Activated CD4-positive, alpha-beta memory T cell treated with anti-CD3 and anti-CD28 coated beads for 36 hours (primary cell): ENCODE results near the gene UBASH3B. TPM values are rescaled to one million over a fixed set of nuclear protein-coding genes. Genes with fewer than 3 reads are reported as not detected.

ENCODE experiments used
- CTCF ChIA-PET: fragments of 350-600 bp; sonication (Branson Sonifier 250); formaldehyde crosslinking; loops from one replicate; lab custom pipeline; 2021; ENCODE audit warnings: antibody characterized with exemption, inconsistent platforms; lab: Charles Lee
- POLR2A ChIA-PET: fragments of 350-600 bp; sonication (Branson Sonifier 250); formaldehyde crosslinking; loops from one replicate; lab custom pipeline; 2021; ENCODE audit warnings: antibody characterized with exemption; lab: Charles Lee
- DNase-seq: peaks from one replicate; pipeline ENCODE4 v3.0.0-alpha.2; 2020
- H3K27ac Mint-ChIP-seq: one replicate; pipeline ENCODE4 v1.8.0; 2021; ENCODE audit warnings: mixed read lengths
- H3K27me3 Mint-ChIP-seq: one replicate; pipeline ENCODE4 v1.8.0; 2021; ENCODE audit warnings: mixed read lengths
- H3K36me3 Mint-ChIP-seq: one replicate; pipeline ENCODE4 v1.8.0; 2021; ENCODE audit warnings: mixed read lengths
- H3K4me1 Mint-ChIP-seq: one replicate; pipeline ENCODE4 v1.8.0; 2021; ENCODE audit warnings: low read depth, mixed read lengths
- H3K4me3 Mint-ChIP-seq: one replicate; pipeline ENCODE4 v1.8.0; 2021; ENCODE audit warnings: mild to moderate bottlenecking, mixed read lengths
- H3K9me3 Mint-ChIP-seq: one replicate; pipeline ENCODE4 v1.8.0; 2021; ENCODE audit warnings: mixed read lengths
- intact Hi-C: fragments of 100-400 bp; cut with micrococcal nuclease; formaldehyde crosslinking; loops from one replicate; pipeline ENCODE4 v1.15.1; 2023
- total RNA-seq, 2 experiments: library from RNA; stranded (reverse); gene quantifications; one replicate each; pipeline ENCODE4 v1.2.3, GENCODE V29; 2021

UBASH3B gene
- total RNA-seq, 2 experiments from 2014 or later, result 18.8 to 20.8 TPM

GRCh38 chr11:122628810-122629555 lies 26.5 kb upstream of the UBASH3B start:
- peaks cover 1% of the 10 kb centered on the region for H3K27me3 Mint-ChIP-seq
- DNase-seq, result peak; percentile 79
- intact Hi-C loops, result loop anchor here (1.0 to 2.0 kb wide), 5 partner anchors 26 to 225 kb away; partner anchors contain the start of gene UBASH3B
- no peak overlapping the region for H3K4me3 Mint-ChIP-seq
- H3K9me3 Mint-ChIP-seq, result no peaks in the 10 kb centered on the region
- no peaks in the 10 kb centered on the region for H3K36me3 Mint-ChIP-seq
- ChIA-PET POLR2A (no interaction called here), CTCF (interaction anchor here (0.6 to 5.8 kb wide), 38 partner anchors 8 to 311 kb away, joined by 3 to 119 read pairs (median 4); partner anchors contain the start of genes CRTAM and UBASH3B)
- H3K4me1 Mint-ChIP-seq, result peaks cover 6% of the 10 kb centered on the region
- no peak overlapping the region for H3K27ac Mint-ChIP-seq

GRCh38 chr11:122632181-122632824 lies 23.2 kb upstream of the UBASH3B start:
- intact Hi-C loops, result loop anchor here (10.0 kb wide), 1 partner anchor 392 kb away; no protein-coding TSS in a partner anchor
- no peak for DNase-seq
- ChIA-PET POLR2A (no interaction called here), CTCF (interaction anchor here (0.7 to 9.1 kb wide), 10 partner anchors 24 to 372 kb away, joined by 3 to 100 read pairs (median 4); no protein-coding TSS in a partner anchor)
- Mint-ChIP-seq H3K4me3 (no peak overlapping the region), H3K27ac (no peak overlapping the region), H3K27me3 (peaks cover 1% of the 10 kb centered on the region), H3K36me3 (no peaks in the 10 kb centered on the region), H3K9me3 (no peaks in the 10 kb centered on the region), H3K4me1 (peaks cover 6% of the 10 kb centered on the region)

DNA sequence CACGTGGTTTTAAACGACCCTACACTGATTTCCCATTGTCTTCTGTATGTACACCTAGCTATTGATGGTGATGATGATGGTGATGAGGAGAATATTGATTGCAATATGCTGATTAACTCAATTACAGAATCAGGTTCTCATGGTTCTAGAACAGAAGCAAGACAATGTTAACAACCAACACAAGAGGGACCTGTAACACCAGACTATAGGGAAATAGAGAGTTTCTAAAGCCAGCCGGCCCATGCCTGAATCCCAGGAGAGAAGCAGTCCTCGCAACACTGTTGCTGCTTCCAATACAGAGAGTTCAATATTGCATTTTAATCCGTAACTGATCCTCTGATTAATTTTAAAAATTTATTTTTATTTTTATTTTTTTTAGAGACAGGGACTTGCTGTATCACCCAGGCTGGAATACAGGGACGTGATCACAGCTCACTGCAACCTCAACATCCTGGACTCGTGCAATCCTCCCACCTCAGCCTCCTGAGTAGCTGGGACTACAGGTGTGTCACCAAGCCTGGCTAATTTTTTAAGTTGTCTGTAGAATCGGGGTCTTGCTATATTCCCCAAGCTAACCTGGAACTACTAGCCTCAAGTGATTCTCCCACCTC lies 22.2 kb upstream of the UBASH3B start:
- DNase-seq, result no peak
- CTCF ChIA-PET, result interaction anchor here (0.7 to 9.1 kb wide), 11 partner anchors 23 to 373 kb away, joined by 3 to 100 read pairs (median 4); no protein-coding TSS in a partner anchor
- H3K9me3 Mint-ChIP-seq, result no peaks in the 10 kb centered on the region
- POLR2A ChIA-PET, result no interaction called here
- intact Hi-C loops, result loop anchor here (1.0 to 10.0 kb wide), 4 partner anchors 123 to 391 kb away; no protein-coding TSS in a partner anchor
- H3K27me3 Mint-ChIP-seq, result peaks cover 1% of the 10 kb centered on the region
- peaks cover 9% of the 10 kb centered on the region for H3K4me1 Mint-ChIP-seq
- H3K4me3 Mint-ChIP-seq, result no peak overlapping the region
- no peak overlapping the region for H3K27ac Mint-ChIP-seq
- no peaks in the 10 kb centered on the region for H3K36me3 Mint-ChIP-seq

- CTCF ChIA-PET, result interaction anchor here (1.3 to 9.1 kb wide), 3 partner anchors 117 to 147 kb away, joined by 3 to 100 read pairs (median 32); no protein-coding TSS in a partner anchor
- POLR2A ChIA-PET, result no interaction called here
- Mint-ChIP-seq H3K27ac (no peak overlapping the region), H3K36me3 (no peaks in the 10 kb centered on the region), H3K4me3 (no peak overlapping the region), H3K27me3 (peaks cover 1% of the 10 kb centered on the region), H3K4me1 (peaks cover 4% of the 10 kb centered on the region), H3K9me3 (no peaks in the 10 kb centered on the region)
- intact Hi-C loops, result loop anchor here (10.0 kb wide), 1 partner anchor 390 kb away; no protein-coding TSS in a partner anchor
- no peak for DNase-seq
These were observed 21.0 kb upstream of the UBASH3B start for GRCh38 chr11:122634501-122634900.

GRCh38 chr11:122637541-122637940 lies 18.0 kb upstream of the UBASH3B start:
- Mint-ChIP-seq H3K4me1 (peaks cover 7% of the 10 kb centered on the region), H3K36me3 (no peaks in the 10 kb centered on the region), H3K9me3 (no peaks in the 10 kb centered on the region), H3K27ac (no peak overlapping the region), H3K27me3 (peaks cover 1% of the 10 kb centered on the region), H3K4me3 (no peak overlapping the region)
- intact Hi-C loops, result loop anchor here (10.0 kb wide), 1 partner anchor 387 kb away; no protein-coding TSS in a partner anchor
- ChIA-PET CTCF (interaction anchor here (0.9 to 9.1 kb wide), 5 partner anchors 9 to 217 kb away, joined by 3 to 100 read pairs (median 11); partner anchors contain the start of gene UBASH3B), POLR2A (no interaction called here)
- DNase-seq, result peak; percentile 22

DNA sequence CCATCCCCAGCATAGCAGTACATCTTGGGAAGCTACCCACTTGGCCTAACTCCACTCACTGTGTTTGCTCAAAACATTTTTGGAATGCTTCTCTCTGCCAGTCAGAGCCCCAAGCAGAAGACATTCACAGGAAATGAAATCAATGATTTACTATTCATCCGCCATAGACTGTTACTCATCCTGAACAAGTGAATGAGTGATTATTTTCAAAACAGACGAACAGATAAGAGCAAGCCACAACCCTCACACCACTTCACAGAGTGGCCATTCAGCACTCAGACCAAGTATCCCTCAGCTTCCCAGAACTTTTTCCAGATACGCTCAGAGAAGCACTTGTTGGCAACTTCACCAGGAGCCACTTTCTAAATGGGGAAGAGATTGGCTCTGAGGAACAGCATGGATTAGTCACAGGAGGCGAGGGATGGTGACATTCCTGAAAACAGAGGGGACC lies 13.0 kb upstream of the UBASH3B start:
- no peak for DNase-seq
- CTCF ChIA-PET, result no interaction called here
- intact Hi-C loops, result no loop called here
- Mint-ChIP-seq H3K27ac (no peak overlapping the region), H3K27me3 (no peaks in the 10 kb centered on the region), H3K4me3 (no peak overlapping the region), H3K4me1 (peaks cover 8% of the 10 kb centered on the region), H3K36me3 (no peaks in the 10 kb centered on the region), H3K9me3 (no peaks in the 10 kb centered on the region)
- POLR2A ChIA-PET, result no interaction called here

GRCh38 chr11:122642971-122643370 lies 12.6 kb upstream of the UBASH3B start:
- H3K27me3 Mint-ChIP-seq, result no peaks in the 10 kb centered on the region
- H3K27ac Mint-ChIP-seq, result no peak overlapping the region
- no peaks in the 10 kb centered on the region for H3K9me3 Mint-ChIP-seq
- DNase-seq, result no peak
- intact Hi-C loops, result no loop called here
- H3K4me1 Mint-ChIP-seq, result peaks cover 4% of the 10 kb centered on the region
- H3K36me3 Mint-ChIP-seq, result no peaks in the 10 kb centered on the region
- H3K4me3 Mint-ChIP-seq, result no peak overlapping the region
- ChIA-PET POLR2A (no interaction called here), CTCF (interaction anchor here (0.6 kb wide), 1 partner anchor 113 kb away, joined by 3 read pairs; no protein-coding TSS in a partner anchor)

DNA sequence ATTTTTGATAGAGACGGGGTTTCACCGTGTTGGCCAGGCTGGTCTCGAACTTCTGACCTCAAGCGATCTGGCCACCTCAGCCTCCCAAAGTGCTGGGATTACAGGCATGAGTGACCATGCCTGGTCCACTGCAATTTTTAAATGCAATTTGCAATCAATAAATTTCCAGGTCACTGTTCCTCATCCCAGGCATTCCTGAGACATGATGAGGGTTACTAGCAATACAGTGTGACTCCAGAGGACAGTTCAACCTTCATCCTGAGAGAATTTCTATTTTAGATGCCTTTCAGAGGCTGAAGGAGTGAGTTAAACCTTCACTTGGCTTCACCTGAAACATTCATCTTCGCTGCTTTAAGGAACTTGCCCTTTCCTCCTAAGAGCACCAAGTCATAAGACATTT lies 9.7 kb upstream of the UBASH3B start:
- intact Hi-C loops, result no loop called here
- POLR2A ChIA-PET, result no interaction called here
- H3K27ac Mint-ChIP-seq, result no peak overlapping the region
- CTCF ChIA-PET, result no interaction called here
- H3K4me3 Mint-ChIP-seq, result no peak overlapping the region
- H3K9me3 Mint-ChIP-seq, result no peaks in the 10 kb centered on the region
- H3K36me3 Mint-ChIP-seq, result no peaks in the 10 kb centered on the region
- no peak for DNase-seq
- no peaks in the 10 kb centered on the region for H3K27me3 Mint-ChIP-seq
- H3K4me1 Mint-ChIP-seq, result peaks cover 4% of the 10 kb centered on the region

GRCh38 chr11:122646549-122647340 lies 8.8 kb upstream of the UBASH3B start:
- H3K4me1 Mint-ChIP-seq, result peaks cover 4% of the 10 kb centered on the region
- intact Hi-C loops, result no loop called here
- H3K27me3 Mint-ChIP-seq, result no peaks in the 10 kb centered on the region
- no peaks in the 10 kb centered on the region for H3K36me3 Mint-ChIP-seq
- H3K27ac Mint-ChIP-seq, result no peak overlapping the region
- no peaks in the 10 kb centered on the region for H3K9me3 Mint-ChIP-seq
- H3K4me3 Mint-ChIP-seq, result no peak overlapping the region
- no peak for DNase-seq
- POLR2A ChIA-PET, result no interaction called here
- CTCF ChIA-PET, result interaction anchor here (1.6 kb wide), 1 partner anchor 66 kb away, joined by 4 read pairs; no protein-coding TSS in a partner anchor

- H3K36me3 Mint-ChIP-seq, result no peaks in the 10 kb centered on the region
- intact Hi-C loops, result no loop called here
- no peaks in the 10 kb centered on the region for H3K27me3 Mint-ChIP-seq
- no peak for DNase-seq
- no peaks in the 10 kb centered on the region for H3K4me1 Mint-ChIP-seq
- no peak overlapping the region for H3K27ac Mint-ChIP-seq
- POLR2A ChIA-PET, result no interaction called here
- no peak overlapping the region for H3K4me3 Mint-ChIP-seq
- CTCF ChIA-PET, result interaction anchor here (1.0 to 1.6 kb wide), 3 partner anchors 68 to 134 kb away, joined by 3 to 4 read pairs (median 3); no protein-coding TSS in a partner anchor
- no peaks in the 10 kb centered on the region for H3K9me3 Mint-ChIP-seq
These were observed 7.7 kb upstream of the UBASH3B start for GRCh38 chr11:122647736-122648275.

GRCh38 chr11:122649116-122649515 lies 6.4 kb upstream of the UBASH3B start:
- intact Hi-C loops, result no loop called here
- ChIA-PET CTCF (interaction anchor here (1.5 kb wide), 1 partner anchor 134 kb away, joined by 3 read pairs; no protein-coding TSS in a partner anchor), POLR2A (no interaction called here)
- Mint-ChIP-seq H3K36me3 (no peaks in the 10 kb centered on the region), H3K9me3 (no peaks in the 10 kb centered on the region), H3K4me3 (no peak overlapping the region), H3K27ac (no peak overlapping the region), H3K4me1 (no peaks in the 10 kb centered on the region), H3K27me3 (peaks cover 1% of the 10 kb centered on the region)
- no peak for DNase-seq
